Endothelial cell of umbilical vein (primary cell): ENCODE measurements around the gene IQCH.

Experiments used
- EZH2 ChIP-seq: IDR thresholded peaks from 2 replicates; pipeline ENCODE4 v1.6.1; 2012; ENCODE audit warnings: borderline replicate concordance, low read depth, mild to moderate bottlenecking, moderate library complexity, low read length, inconsistent platforms; ENCODE audit not compliant: severe bottlenecking
- MYC ChIP-seq: IDR thresholded peaks from one replicate; pipeline ENCODE4 v1.6.1; 2011; ENCODE audit warnings: mild to moderate bottlenecking, low read depth, low read length
- POLR2A ChIP-seq: IDR thresholded peaks from 2 replicates; pipeline ENCODE4 v1.6.1; 2012; ENCODE audit warnings: low read depth, mild to moderate bottlenecking, control low read depth, low read length
- POLR2AphosphoS5 ChIP-seq: IDR thresholded peaks from 2 replicates; pipeline ENCODE4 v1.6.1; 2012; ENCODE audit warnings: low read depth, mild to moderate bottlenecking, control low read depth, low read length, moderate library complexity; ENCODE audit not compliant: insufficient read depth
- TF ChIP-seq, protein P1 (sequence below), 2 donors: IDR thresholded peaks; 1 replicate in 1 of 2; 2 replicates in 1 of 2; pipeline ENCODE4 v1.5.1; 2011; ENCODE audit warnings: low read length in 2 of 2, mild to moderate bottlenecking in 2 of 2, moderate library complexity in 2 of 2, control low read depth in 1 of 2, inconsistent platforms in 1 of 2, low read depth in 1 of 2; ENCODE audit not compliant: insufficient read depth in 1 of 2; ENCODE audit errors: extremely low read depth in 1 of 2
- TF ChIP-seq, protein P2 (sequence below): IDR thresholded peaks from 2 replicates; pipeline ENCODE4 v1.6.1; 2011; ENCODE audit not compliant: insufficient read depth, insufficient read length

DNA sequence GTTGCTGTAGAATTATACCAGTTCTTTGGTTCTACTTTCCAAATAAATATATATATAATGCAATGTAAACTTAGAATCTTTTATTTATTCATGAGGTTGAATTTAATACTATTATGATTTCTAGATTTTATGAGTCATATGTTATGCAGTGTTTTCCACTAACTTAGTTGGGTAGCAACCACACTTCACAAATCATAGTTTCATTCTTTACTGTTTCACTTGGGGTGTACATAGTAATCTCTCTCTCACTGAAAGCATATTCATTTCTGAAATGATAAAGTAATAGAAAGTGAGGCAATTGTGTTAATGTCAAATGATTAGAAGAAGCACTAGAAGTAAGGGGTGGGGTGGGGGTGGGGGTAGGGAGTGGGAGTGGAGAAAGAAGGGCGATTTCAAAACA lies 52.6 kb downstream of the IQCH start:
- TF ChIP-seq POLR2A (no peak), POLR2AphosphoS5 (no peak), EZH2 (no peak), MYC (no peak)
- TF ChIP-seq, protein P1, sequence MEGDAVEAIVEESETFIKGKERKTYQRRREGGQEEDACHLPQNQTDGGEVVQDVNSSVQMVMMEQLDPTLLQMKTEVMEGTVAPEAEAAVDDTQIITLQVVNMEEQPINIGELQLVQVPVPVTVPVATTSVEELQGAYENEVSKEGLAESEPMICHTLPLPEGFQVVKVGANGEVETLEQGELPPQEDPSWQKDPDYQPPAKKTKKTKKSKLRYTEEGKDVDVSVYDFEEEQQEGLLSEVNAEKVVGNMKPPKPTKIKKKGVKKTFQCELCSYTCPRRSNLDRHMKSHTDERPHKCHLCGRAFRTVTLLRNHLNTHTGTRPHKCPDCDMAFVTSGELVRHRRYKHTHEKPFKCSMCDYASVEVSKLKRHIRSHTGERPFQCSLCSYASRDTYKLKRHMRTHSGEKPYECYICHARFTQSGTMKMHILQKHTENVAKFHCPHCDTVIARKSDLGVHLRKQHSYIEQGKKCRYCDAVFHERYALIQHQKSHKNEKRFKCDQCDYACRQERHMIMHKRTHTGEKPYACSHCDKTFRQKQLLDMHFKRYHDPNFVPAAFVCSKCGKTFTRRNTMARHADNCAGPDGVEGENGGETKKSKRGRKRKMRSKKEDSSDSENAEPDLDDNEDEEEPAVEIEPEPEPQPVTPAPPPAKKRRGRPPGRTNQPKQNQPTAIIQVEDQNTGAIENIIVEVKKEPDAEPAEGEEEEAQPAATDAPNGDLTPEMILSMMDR (IDR thresholded peaks at IDR 0.05; ENCODE audit: extremely low read depth in 1 of 2, insufficient read depth in 1 of 2, low read depth in 1 of 2, low read length in 2 of 2): no peak
- TF ChIP-seq, protein P2, sequence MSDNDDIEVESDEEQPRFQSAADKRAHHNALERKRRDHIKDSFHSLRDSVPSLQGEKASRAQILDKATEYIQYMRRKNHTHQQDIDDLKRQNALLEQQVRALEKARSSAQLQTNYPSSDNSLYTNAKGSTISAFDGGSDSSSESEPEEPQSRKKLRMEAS: no peak
